ENCODE data around the gene KCNJ6. TPM values are rescaled to one million over a fixed set of nuclear protein-coding genes. Genes with fewer than 3 reads are reported as not detected.
A peak's percentile ranks its signal among the peaks of the same experiment; 100 is the strongest.

The KCNJ6 gene
- total RNA-seq, 2 experiments from 2014 or later: not detected

DNA sequence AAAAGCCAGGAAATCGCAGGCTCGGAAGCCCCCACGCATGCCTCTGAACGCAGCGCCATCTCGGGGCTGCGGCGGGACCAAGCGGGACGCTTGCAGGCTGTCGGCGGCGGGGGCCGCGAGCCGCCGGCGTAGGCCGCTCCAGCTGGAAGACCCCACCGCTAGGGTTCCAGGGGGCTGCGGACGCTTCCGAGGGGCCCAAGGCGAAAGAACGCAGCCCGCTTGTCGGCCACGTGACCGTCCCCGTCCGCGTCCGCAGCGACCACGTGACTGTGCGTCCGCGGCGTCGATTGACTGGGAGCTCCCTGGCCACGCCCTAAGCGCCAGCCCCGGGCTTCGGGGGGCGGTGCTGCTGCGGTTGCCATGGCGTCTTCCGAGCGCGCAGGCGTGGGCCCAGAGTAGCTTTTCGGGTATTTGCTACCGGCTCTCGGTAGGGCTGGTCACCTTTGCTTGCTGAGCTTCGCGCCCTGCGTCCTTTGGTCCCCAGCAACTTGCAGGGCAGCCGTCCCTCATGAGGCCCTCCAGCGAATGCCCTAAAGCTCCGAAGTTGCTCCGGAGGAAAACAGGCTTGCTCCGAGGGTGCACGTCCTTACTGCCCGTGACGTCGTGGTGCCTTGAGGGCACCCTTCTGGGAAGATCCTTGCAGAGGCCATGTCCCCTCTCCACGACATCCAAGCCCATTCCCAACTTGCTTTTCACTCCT, 352.5 kb downstream of the KCNJ6 start:
- Histone ChIP-seq H3K9me2 (ENCODE audit: insufficient read depth, low read length) (no peaks in the 10 kb centered on the region), H3K79me2 (ENCODE audit: insufficient read depth, low read depth, low read length) (no peaks in the 10 kb centered on the region), H2AFZ (ENCODE audit: low read length) (peak overlapping the region; percentile 85), H3K4me1 (ENCODE audit: insufficient read depth, low read length, poor library complexity, severe bottlenecking) (peaks cover 10% of the 10 kb centered on the region), H3K4me3 (ENCODE audit: low read depth, low read length, poor library complexity, severe bottlenecking) (peak overlapping the region; percentile 68), H3K4me2 (ENCODE audit: low read length) (peak overlapping the region; percentile 62), H3K36me3 (ENCODE audit: insufficient read depth, low read length) (no peaks in the 10 kb centered on the region), H3K27ac (ENCODE audit: low read depth, low read length, poor library complexity, severe bottlenecking) (no peak overlapping the region), H4K20me1 (ENCODE audit: insufficient read depth, low read length) (no peaks in the 10 kb centered on the region), H3K9me3 (ENCODE audit: low read length) (no peaks in the 10 kb centered on the region)
- TF ChIP-seq, protein P1, sequence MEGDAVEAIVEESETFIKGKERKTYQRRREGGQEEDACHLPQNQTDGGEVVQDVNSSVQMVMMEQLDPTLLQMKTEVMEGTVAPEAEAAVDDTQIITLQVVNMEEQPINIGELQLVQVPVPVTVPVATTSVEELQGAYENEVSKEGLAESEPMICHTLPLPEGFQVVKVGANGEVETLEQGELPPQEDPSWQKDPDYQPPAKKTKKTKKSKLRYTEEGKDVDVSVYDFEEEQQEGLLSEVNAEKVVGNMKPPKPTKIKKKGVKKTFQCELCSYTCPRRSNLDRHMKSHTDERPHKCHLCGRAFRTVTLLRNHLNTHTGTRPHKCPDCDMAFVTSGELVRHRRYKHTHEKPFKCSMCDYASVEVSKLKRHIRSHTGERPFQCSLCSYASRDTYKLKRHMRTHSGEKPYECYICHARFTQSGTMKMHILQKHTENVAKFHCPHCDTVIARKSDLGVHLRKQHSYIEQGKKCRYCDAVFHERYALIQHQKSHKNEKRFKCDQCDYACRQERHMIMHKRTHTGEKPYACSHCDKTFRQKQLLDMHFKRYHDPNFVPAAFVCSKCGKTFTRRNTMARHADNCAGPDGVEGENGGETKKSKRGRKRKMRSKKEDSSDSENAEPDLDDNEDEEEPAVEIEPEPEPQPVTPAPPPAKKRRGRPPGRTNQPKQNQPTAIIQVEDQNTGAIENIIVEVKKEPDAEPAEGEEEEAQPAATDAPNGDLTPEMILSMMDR (conservative IDR thresholded peaks at IDR 0.05; ENCODE audit: low read length): peak; percentile 28; the same call in 1 of the 2 replicates
- TF ChIP-seq EZH2phosphoT487 (IDR thresholded peaks at IDR 0.05; ENCODE audit: borderline replicate concordance, low read depth, low read length): no peak
- DNase-seq (ENCODE audit: low spot score): peak; percentile 88
- intact Hi-C loops (cut with micrococcal nuclease; ENCODE audit: unreplicated experiment): no loop called here
- ChIA-PET POLR2A (interaction anchor here (1.1 to 1.2 kb wide), 2 partner anchors 21 to 296 kb away, joined by 3 read pairs; no protein-coding TSS in a partner anchor), CTCF (ENCODE audit: unreplicated experiment) (no interaction called here)
- BruUV-seq (replicated peaks): no TSS peak

DNA sequence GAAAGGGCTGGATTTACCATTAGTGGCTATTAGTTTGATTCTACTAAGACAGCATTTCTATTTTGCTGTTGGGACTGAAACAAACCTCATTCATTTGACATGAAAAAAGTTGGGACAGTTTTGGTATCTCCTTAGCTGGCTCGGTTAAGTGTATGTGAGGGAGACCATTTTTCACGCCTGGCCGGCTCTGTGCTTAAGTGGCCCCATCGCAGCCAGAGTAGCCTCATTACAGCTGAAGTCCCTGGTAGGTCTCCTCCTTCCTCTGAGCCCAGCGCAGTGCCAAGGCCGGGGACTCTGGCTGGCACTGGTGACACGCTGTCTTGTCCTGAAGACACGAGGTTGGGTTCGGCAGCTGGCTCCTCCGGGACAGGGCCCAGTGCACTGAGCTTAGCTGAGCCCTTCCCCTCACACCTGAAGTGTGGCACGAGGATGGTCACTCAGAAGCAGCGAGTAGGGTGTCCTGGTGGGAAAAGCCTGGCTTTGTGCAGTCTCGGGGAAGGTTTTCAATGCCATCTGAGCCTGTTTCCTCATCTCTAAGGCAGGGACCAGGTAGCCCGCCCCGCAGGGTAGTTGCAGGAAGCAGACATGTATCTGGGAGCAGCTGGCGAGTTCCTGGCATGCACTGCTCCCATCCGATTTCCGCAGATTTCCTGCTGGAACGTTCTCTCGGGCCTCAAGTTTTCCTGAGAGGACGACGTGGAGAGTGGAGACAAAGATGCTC, 353.2 kb downstream of the KCNJ6 start:
- H2AFZ ChIP-seq (ENCODE audit: low read length): peak overlapping the region; percentile 85
- H3K27ac ChIP-seq (ENCODE audit: low read depth, low read length, poor library complexity, severe bottlenecking): no peak overlapping the region
- TSS peak; percentile 65 for BruUV-seq (replicated peaks)
- H3K9me2 ChIP-seq (ENCODE audit: insufficient read depth, low read length): no peaks in the 10 kb centered on the region
- ChIA-PET POLR2A (interaction anchor here (0.6 to 1.2 kb wide), 3 partner anchors 22 to 1837 kb away, joined by 3 read pairs; no protein-coding TSS in a partner anchor), CTCF (ENCODE audit: unreplicated experiment) (no interaction called here)
- H3K9me3 ChIP-seq (ENCODE audit: low read length): no peaks in the 10 kb centered on the region
- H3K79me2 ChIP-seq (ENCODE audit: insufficient read depth, low read depth, low read length): no peaks in the 10 kb centered on the region
- no peaks in the 10 kb centered on the region for H3K36me3 ChIP-seq (ENCODE audit: insufficient read depth, low read length)
- H3K4me3 ChIP-seq (ENCODE audit: low read depth, low read length, poor library complexity, severe bottlenecking): peak overlapping the region; percentile 68
- no peaks in the 10 kb centered on the region for H4K20me1 ChIP-seq (ENCODE audit: insufficient read depth, low read length)
- H3K4me2 ChIP-seq (ENCODE audit: low read length): peak overlapping the region; percentile 62
- TF ChIP-seq, protein P1 (conservative IDR thresholded peaks at IDR 0.05; ENCODE audit: low read length): no peak
- TF ChIP-seq EZH2phosphoT487 (IDR thresholded peaks at IDR 0.05; ENCODE audit: borderline replicate concordance, low read depth, low read length): no peak
- intact Hi-C loops (cut with micrococcal nuclease; ENCODE audit: unreplicated experiment): no loop called here
- H3K4me1 ChIP-seq (ENCODE audit: insufficient read depth, low read length, poor library complexity, severe bottlenecking): peaks cover 10% of the 10 kb centered on the region
- no peak for DNase-seq (ENCODE audit: low spot score)
